Measurements from ENCODE around the gene RBM33.

GRCh38 chr7:155738652-155739537 is 94.4 kb downstream of the RBM33 start:
- TF ChIP-seq ZBTB1 (CRISPR knock-in tag; IDR thresholded peaks at IDR 0.05; ENCODE audit: borderline replicate concordance, low read depth) (no peak), ZNF79 (CRISPR knock-in tag; IDR thresholded peaks at IDR 0.05; ENCODE audit: low read depth) (no peak), CTCF (IDR thresholded peaks at IDR 0.05 in 2 of 3, conservative IDR thresholded peaks at IDR 0.05 in 1 of 3; ENCODE audit: insufficient read depth in 2 of 3, low read depth in 1 of 3, low read length in 3 of 3) (peak; percentile 72 to 87 (median 87))

Measured in K562 (cell line).